Large intestine (tissue), 3 donors: ENCODE measurements around the gene CPNE4. TPM values are rescaled to one million over a fixed set of nuclear protein-coding genes. Genes with fewer than 3 reads are reported as not detected.

ENCODE experiments used
- DNase-seq, 2 donors: peaks; one replicate each; pipeline versions ENCODE4 v3.0.0 to v3.0.0-alpha.2; 2013
- H3K27ac ChIP-seq: one replicate; pipeline ENCODE4 v1.5.1; 2013; ENCODE audit warnings: low read length
- H3K27me3 ChIP-seq: 2 replicates; pipeline ENCODE4 v1.6.1; 2013; ENCODE audit warnings: low read length; ENCODE audit not compliant: control insufficient read depth, insufficient read depth
- H3K36me3 ChIP-seq: 2 replicates; pipeline ENCODE4 v1.6.1; 2013; ENCODE audit warnings: low read length; ENCODE audit not compliant: control insufficient read depth, insufficient read depth
- H3K4me1 ChIP-seq: one replicate; pipeline ENCODE4 v1.6.1; 2013; ENCODE audit warnings: low read length; ENCODE audit not compliant: control insufficient read depth, insufficient read depth
- H3K4me3 ChIP-seq: one replicate; pipeline ENCODE4 v1.5.1; 2013; ENCODE audit warnings: low read length
- H3K9me3 ChIP-seq: one replicate; pipeline ENCODE4 v1.6.1; 2013; ENCODE audit warnings: mild to moderate bottlenecking, low read depth, low read length, moderate library complexity; ENCODE audit not compliant: control insufficient read depth
- WGBS: methylation state at CpG from one replicate; pipeline ENCODE4 v1.1.5; 2013; ENCODE audit warnings: low lambda C conversion rate; ENCODE audit not compliant: insufficient coverage; 5-methylcytosine and 5-hydroxymethylcytosine counted together
- polyA plus RNA-seq: library from polyadenylated mRNA; unstranded; fragments of 120-200 nt; gene quantifications from one replicate; pipeline ENCODE4 v1.2.1, GENCODE V29; 2013

CPNE4 gene
- polyA plus RNA-seq, 1 donor, result 2.9 TPM

GRCh38 chr3:131807822-131808221 lies 227.0 kb downstream of the CPNE4 start:
- 83% methylated on average over 1 of the region's 3 CpGs for WGBS
- no peaks in the 10 kb centered on the region for H3K27me3 ChIP-seq
- no peak overlapping the region for H3K4me3 ChIP-seq
- no peak overlapping the region for H3K27ac ChIP-seq
- no peaks in the 10 kb centered on the region for H3K9me3 ChIP-seq
- no peaks in the 10 kb centered on the region for H3K4me1 ChIP-seq
- DNase-seq, result no peak
- no peaks in the 10 kb centered on the region for H3K36me3 ChIP-seq

- Histone ChIP-seq H3K27ac (no peak overlapping the region), H3K9me3 (no peaks in the 10 kb centered on the region), H3K36me3 (no peaks in the 10 kb centered on the region), H3K4me3 (no peak overlapping the region), H3K27me3 (no peaks in the 10 kb centered on the region), H3K4me1 (no peaks in the 10 kb centered on the region)
- WGBS, result 67% methylated on average over 1 of the region's 4 CpGs
- DNase-seq, result no peak
Measured at GRCh38 chr3:131806736-131807135, 228.1 kb downstream of the CPNE4 start.

- H3K27ac ChIP-seq, result no peak overlapping the region
- no peaks in the 10 kb centered on the region for H3K27me3 ChIP-seq
- WGBS, result no CpG with 5 or more reads among the region's 3 CpGs
- peak in 1 of 2 donors; percentile 2 for DNase-seq
- no peaks in the 10 kb centered on the region for H3K9me3 ChIP-seq
- H3K36me3 ChIP-seq, result no peaks in the 10 kb centered on the region
- no peak overlapping the region for H3K4me3 ChIP-seq
- no peaks in the 10 kb centered on the region for H3K4me1 ChIP-seq
Measured at GRCh38 chr3:131804565-131805133, 230.2 kb downstream of the CPNE4 start.

GRCh38 chr3:131803113-131803512 lies 231.7 kb downstream of the CPNE4 start:
- H3K27me3 ChIP-seq, result no peaks in the 10 kb centered on the region
- H3K36me3 ChIP-seq, result no peaks in the 10 kb centered on the region
- no peaks in the 10 kb centered on the region for H3K9me3 ChIP-seq
- H3K27ac ChIP-seq, result no peak overlapping the region
- no CpG with 5 or more reads among the region's 1 CpG for WGBS
- H3K4me3 ChIP-seq, result no peak overlapping the region
- H3K4me1 ChIP-seq, result no peaks in the 10 kb centered on the region
- no peak for DNase-seq

GRCh38 chr3:131802029-131802428 lies 232.8 kb downstream of the CPNE4 start:
- H3K36me3 ChIP-seq, result no peaks in the 10 kb centered on the region
- H3K4me1 ChIP-seq, result no peaks in the 10 kb centered on the region
- no peak overlapping the region for H3K4me3 ChIP-seq
- H3K9me3 ChIP-seq, result no peaks in the 10 kb centered on the region
- WGBS, result no CpG with 5 or more reads among the region's 3 CpGs
- no peak overlapping the region for H3K27ac ChIP-seq
- no peak for DNase-seq
- H3K27me3 ChIP-seq, result no peaks in the 10 kb centered on the region

- Histone ChIP-seq H3K9me3 (no peaks in the 10 kb centered on the region), H3K4me3 (no peak overlapping the region), H3K36me3 (no peaks in the 10 kb centered on the region), H3K27ac (no peak overlapping the region), H3K27me3 (no peaks in the 10 kb centered on the region), H3K4me1 (no peaks in the 10 kb centered on the region)
- DNase-seq, result no peak
- WGBS, result 100% methylated on average over 1 of the region's 4 CpGs
Measured at GRCh38 chr3:131801566-131801965, 233.2 kb downstream of the CPNE4 start.

GRCh38 chr3:131797776-131798175 lies 237.0 kb downstream of the CPNE4 start:
- Histone ChIP-seq H3K36me3 (no peaks in the 10 kb centered on the region), H3K4me3 (no peak overlapping the region), H3K4me1 (no peaks in the 10 kb centered on the region), H3K27ac (no peak overlapping the region), H3K9me3 (no peaks in the 10 kb centered on the region), H3K27me3 (no peaks in the 10 kb centered on the region)
- WGBS, result no CpG with 5 or more reads among the region's 1 CpG
- DNase-seq, result no peak

- H3K27me3 ChIP-seq, result no peaks in the 10 kb centered on the region
- no peaks in the 10 kb centered on the region for H3K4me1 ChIP-seq
- no peak for DNase-seq
- WGBS, result 20% methylated on average over 1 of the region's 4 CpGs
- H3K27ac ChIP-seq, result no peak overlapping the region
- H3K9me3 ChIP-seq, result no peaks in the 10 kb centered on the region
- no peaks in the 10 kb centered on the region for H3K36me3 ChIP-seq
- H3K4me3 ChIP-seq, result no peak overlapping the region
Measured at GRCh38 chr3:131796558-131797198, 238.1 kb downstream of the CPNE4 start.

GRCh38 chr3:131796111-131796510 lies 238.7 kb downstream of the CPNE4 start:
- 100% methylated on average over 3 of the region's 5 CpGs for WGBS
- no peaks in the 10 kb centered on the region for H3K9me3 ChIP-seq
- no peaks in the 10 kb centered on the region for H3K4me1 ChIP-seq
- DNase-seq, result no peak
- H3K36me3 ChIP-seq, result no peaks in the 10 kb centered on the region
- H3K4me3 ChIP-seq, result no peak overlapping the region
- H3K27me3 ChIP-seq, result no peaks in the 10 kb centered on the region
- no peak overlapping the region for H3K27ac ChIP-seq

GRCh38 chr3:131795390-131796090 lies 239.3 kb downstream of the CPNE4 start:
- Histone ChIP-seq H3K27ac (no peak overlapping the region), H3K27me3 (no peaks in the 10 kb centered on the region), H3K36me3 (no peaks in the 10 kb centered on the region), H3K4me3 (no peak overlapping the region), H3K4me1 (no peaks in the 10 kb centered on the region), H3K9me3 (no peaks in the 10 kb centered on the region)
- DNase-seq, result peak; percentile 4 to 8
- WGBS, result no CpG with 5 or more reads among the region's 3 CpGs
